ENCODE measurements around the gene GRM4. TPM values are rescaled to one million over a fixed set of nuclear protein-coding genes. Genes with fewer than 3 reads are reported as not detected.

GRM4 gene
- total RNA-seq, 4 donors from 2014 or later, result 0.19 TPM; not detected in 3

- DNase-seq (ENCODE audit: low spot score in 2 of 2), result peak in 1 of 2 donors; percentile 43
- 53 to 58% methylated on average over 2 of the region's 2 CpGs for WGBS, 2 donors
- intact Hi-C loops (cut with DNase I; ENCODE audit: low total_unique reads), result no loop called here
- no peak for TF ChIP-seq CTCF (IDR thresholded peaks at IDR 0.05)
- no peak for TF ChIP-seq POLR2A (IDR thresholded peaks at IDR 0.05)
- no peak overlapping the region for H3K4me3 ChIP-seq (ENCODE audit: low read depth, poor library complexity, severe bottlenecking)
Observed at GRCh38 chr6:33974471-33974870, 171.4 kb downstream of the GRM4 start.

- peak in 1 of 2 donors; percentile 6 for DNase-seq (ENCODE audit: low spot score in 2 of 2)
- TF ChIP-seq POLR2A (IDR thresholded peaks at IDR 0.05), result no peak
- TF ChIP-seq CTCF (IDR thresholded peaks at IDR 0.05), result no peak
- no peak overlapping the region for H3K4me3 ChIP-seq (ENCODE audit: low read depth, poor library complexity, severe bottlenecking)
- 63 to 65% methylated on average over 4 of the region's 4 CpGs for WGBS, 2 donors
- intact Hi-C loops (cut with DNase I; ENCODE audit: low total_unique reads), result no loop called here
Observed at GRCh38 chr6:33974030-33974429, 171.9 kb downstream of the GRM4 start.

- no peak overlapping the region for H3K4me3 ChIP-seq (ENCODE audit: low read depth, poor library complexity, severe bottlenecking)
- TF ChIP-seq CTCF (IDR thresholded peaks at IDR 0.05), result no peak
- no peak for TF ChIP-seq POLR2A (IDR thresholded peaks at IDR 0.05)
- intact Hi-C loops (cut with DNase I; ENCODE audit: low total_unique reads), result no loop called here
- 75 to 79% methylated on average over 4 of the region's 4 CpGs for WGBS, 2 donors
- DNase-seq (ENCODE audit: low spot score in 2 of 2), result no peak
Observed at GRCh38 chr6:33971580-33971979, 174.3 kb downstream of the GRM4 start.

MicroRNAs encoded within 50 kb of the gene (microRNA counts, 767-probe panel; counts per million panel counts)
- microRNA hsa-miR-1275, result 0 to 358 counts per million in 2 donors

Small RNA genes within 50 kb of the gene (microRNA-seq; reads per million reads assigned to microRNA genes)
- 0 to 1.4 reads per million in 2 donors for gene MIR1275 (ENCODE audit: borderline number of aligned reads in 1 of 2, borderline replicate concordance in 2 of 2)

Other genes with a start within 250 kb of the GRM4 start
- gene HMGA1, start 90.8 kb upstream of the GRM4 start, total RNA-seq, result 100 to 1,000 TPM; 134 to 188 (median 167) TPM
- gene SMIM29, start 102.9 kb upstream of the GRM4 start, total RNA-seq, result 10 to 100 TPM; 34.3 to 92.2 (median 57.1) TPM
- gene NUDT3, start 246.6 kb upstream of the GRM4 start, total RNA-seq, result 10 to 100 TPM in 3 of 4 donors, 1 to 10 TPM in 1; 10.0 to 29.1 (median 19.9) TPM